Inflammatory macrophage treated with lipopolysaccharide for 1 hour (primary cell): ENCODE measurements around the gene NRIP2.
A peak's percentile ranks its signal among the peaks of the same experiment; 100 is the strongest.

ENCODE experiments used
- DNase-seq, 2 donors: peaks; one replicate each; pipeline ENCODE4 v3.0.0-alpha.2; 2020 to 2022

NRIP2 gene

GRCh38 chr12:2844786-2845185 is 10.0 kb upstream of the NRIP2 start:
- DNase-seq: no peak

GRCh38 chr12:2842948-2843347 is 8.1 kb upstream of the NRIP2 start:
- no peak for DNase-seq

- no peak for DNase-seq
Measured at GRCh38 chr12:2841056-2841650, 6.3 kb upstream of the NRIP2 start.

GRCh38 chr12:2836574-2836973 is 1.7 kb upstream of the NRIP2 start:
- peak; percentile 32 to 64 for DNase-seq

- DNase-seq: no peak
Measured at GRCh38 chr12:2835691-2836403, 1.0 kb upstream of the NRIP2 start.

GRCh38 chr12:2833810-2834209 is 1.0 kb downstream of the NRIP2 start:
- no peak for DNase-seq

GRCh38 chr12:2833327-2833726 is 1.5 kb downstream of the NRIP2 start:
- DNase-seq: no peak

GRCh38 chr12:2832550-2833127 is 2.2 kb downstream of the NRIP2 start:
- no peak for DNase-seq

- no peak for DNase-seq
Measured at GRCh38 chr12:2829275-2829674, 5.6 kb downstream of the NRIP2 start.

GRCh38 chr12:2826721-2827515 is 7.9 kb downstream of the NRIP2 start:
- no peak for DNase-seq

- no peak for DNase-seq
Measured at GRCh38 chr12:2826036-2826435, 8.8 kb downstream of the NRIP2 start.

- no peak for DNase-seq
Measured at GRCh38 chr12:2825132-2825531, 9.7 kb downstream of the NRIP2 start.

- no peak for DNase-seq
Measured at GRCh38 chr12:2824541-2824940, 10.3 kb downstream of the NRIP2 start.

- DNase-seq: no peak
Measured at GRCh38 chr12:2823483-2823882, 11.4 kb downstream of the NRIP2 start.

- no peak for DNase-seq
Measured at GRCh38 chr12:2820432-2820831, 14.4 kb downstream of the NRIP2 start.

- no peak for DNase-seq
Measured at GRCh38 chr12:2819810-2820209, 15.0 kb downstream of the NRIP2 start.

- DNase-seq: peak; percentile 58 to 71
Measured at GRCh38 chr12:2813214-2814185, 21.3 kb downstream of the NRIP2 start.

GRCh38 chr12:2812290-2813213 is 22.3 kb downstream of the NRIP2 start, which contains the start of gene ITFG2:
Gene ITFG2, plus strand, starts transcription at chr12:2812668. Its CDS starts 93 bp downstream, at chr12:2812761.
- peak; percentile 98 to 99 for DNase-seq

GRCh38 chr12:2811801-2812200 is 23.0 kb downstream of the NRIP2 start:
- DNase-seq: no peak

- DNase-seq: no peak
Measured at GRCh38 chr12:2806700-2807099, 28.1 kb downstream of the NRIP2 start.

GRCh38 chr12:2805143-2805520 is 29.7 kb downstream of the NRIP2 start:
- no peak for DNase-seq
